NCI-H2227 (cell line): ENCODE measurements around the gene NTN4.
"Not testable (repeated sequence)": the region's sequence is repeated elsewhere in the genome, so short reads cannot be mapped to it uniquely, and the experiment has no call there.

Source experiments
- DNase-seq: peaks from one replicate; lab custom pipeline; 2025; ENCODE audit not compliant: unreplicated experiment; lab: John Stamatoyannopoulos, UW

Gene NTN4

DNA sequence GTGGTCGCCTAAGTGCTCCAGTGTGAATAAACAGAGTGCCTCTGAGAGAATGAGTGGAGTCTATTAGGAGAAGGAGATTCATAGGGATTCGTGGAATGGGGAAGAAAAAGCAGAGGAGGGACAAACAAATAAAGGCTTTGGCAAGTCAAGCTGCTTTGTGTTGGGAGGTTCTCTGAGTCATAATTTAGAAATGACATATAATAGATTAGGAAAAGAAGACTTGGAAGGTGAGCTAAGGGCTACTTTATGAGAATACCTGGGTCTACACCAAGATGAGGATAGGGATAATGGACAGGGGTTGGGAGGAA, 6.4 kb upstream of the NTN4 start:
- no peak for DNase-seq

DNA sequence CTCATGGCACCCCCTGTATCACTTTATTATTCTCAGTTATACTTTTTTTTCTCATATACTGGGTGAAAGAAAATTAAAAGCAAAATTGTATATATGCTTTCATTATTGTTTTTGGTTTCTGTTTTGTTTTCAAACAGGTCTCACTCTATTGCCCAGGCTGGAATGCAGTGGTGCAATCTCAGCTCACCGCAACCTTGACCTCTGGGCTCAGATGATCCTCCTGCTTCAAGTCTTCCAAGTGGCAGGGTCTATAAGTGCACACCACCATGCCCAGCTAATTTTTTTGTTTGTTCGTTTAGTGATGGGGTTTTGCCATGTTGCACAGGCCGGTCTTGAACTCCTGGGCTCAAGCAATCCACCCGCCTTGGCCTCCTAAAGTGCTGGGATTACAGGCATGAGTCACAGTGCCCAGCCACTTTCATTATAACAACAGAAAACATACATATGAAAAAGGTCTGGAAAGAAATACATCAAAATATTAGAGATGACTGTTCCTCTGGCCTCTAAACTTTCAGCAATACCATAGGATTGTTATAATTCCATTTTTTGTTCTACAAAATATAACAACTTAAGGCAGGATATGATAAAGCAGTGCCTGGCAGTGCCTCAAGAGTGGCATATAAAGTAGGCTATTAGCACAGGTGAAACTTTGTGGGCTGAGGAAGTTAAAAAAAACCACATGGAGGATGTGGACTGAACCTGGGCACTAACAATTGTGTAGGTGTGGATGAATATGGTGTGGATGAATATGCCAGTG, 5.8 kb upstream of the NTN4 start:
- DNase-seq = no peak

DNA sequence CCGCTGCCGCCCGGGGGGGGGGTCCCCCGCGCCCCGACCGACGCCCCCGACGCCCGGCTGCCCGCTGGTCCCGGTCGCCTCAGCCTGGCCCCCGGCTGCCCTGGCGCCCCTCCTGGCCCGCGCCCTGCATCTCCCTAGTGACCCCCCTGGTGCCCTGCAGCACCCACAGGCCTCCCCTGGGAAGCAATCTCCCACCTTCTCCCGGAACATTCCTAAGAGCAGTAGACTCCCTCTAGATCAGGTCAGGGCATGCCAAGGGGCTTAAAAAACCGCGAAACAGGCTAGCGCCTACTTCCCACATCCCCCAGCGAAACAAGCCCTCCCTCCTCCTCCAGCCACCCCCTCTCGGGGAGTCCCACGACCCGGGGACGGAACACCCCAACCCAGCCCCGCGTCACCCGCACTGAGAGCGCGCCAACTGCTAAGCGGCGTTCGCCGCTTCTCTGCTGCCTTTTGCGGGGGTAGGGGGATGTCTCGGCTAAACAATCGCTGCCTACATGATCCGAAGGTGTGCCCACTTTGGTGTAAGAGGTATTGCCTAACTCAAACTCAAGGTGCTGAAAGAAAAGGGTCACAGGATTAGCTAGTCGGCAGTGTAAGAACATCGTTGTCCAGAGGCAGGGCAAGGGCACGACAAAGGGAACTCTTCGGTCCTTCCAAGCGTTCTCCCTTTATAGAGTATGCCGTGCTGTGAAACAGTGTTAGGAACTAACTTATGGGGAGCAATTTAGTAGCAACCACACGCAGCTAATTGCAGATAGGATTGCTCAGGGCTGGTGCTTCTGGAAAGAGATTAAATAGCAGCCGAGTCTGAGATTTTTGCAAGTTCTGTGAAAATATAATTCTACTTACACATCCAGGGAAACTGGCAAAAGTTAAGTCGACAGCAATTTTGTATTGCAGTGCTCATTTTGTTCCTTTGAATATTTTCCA, 619 bp upstream of the NTN4 start:
- DNase-seq = peak; percentile 8

DNA sequence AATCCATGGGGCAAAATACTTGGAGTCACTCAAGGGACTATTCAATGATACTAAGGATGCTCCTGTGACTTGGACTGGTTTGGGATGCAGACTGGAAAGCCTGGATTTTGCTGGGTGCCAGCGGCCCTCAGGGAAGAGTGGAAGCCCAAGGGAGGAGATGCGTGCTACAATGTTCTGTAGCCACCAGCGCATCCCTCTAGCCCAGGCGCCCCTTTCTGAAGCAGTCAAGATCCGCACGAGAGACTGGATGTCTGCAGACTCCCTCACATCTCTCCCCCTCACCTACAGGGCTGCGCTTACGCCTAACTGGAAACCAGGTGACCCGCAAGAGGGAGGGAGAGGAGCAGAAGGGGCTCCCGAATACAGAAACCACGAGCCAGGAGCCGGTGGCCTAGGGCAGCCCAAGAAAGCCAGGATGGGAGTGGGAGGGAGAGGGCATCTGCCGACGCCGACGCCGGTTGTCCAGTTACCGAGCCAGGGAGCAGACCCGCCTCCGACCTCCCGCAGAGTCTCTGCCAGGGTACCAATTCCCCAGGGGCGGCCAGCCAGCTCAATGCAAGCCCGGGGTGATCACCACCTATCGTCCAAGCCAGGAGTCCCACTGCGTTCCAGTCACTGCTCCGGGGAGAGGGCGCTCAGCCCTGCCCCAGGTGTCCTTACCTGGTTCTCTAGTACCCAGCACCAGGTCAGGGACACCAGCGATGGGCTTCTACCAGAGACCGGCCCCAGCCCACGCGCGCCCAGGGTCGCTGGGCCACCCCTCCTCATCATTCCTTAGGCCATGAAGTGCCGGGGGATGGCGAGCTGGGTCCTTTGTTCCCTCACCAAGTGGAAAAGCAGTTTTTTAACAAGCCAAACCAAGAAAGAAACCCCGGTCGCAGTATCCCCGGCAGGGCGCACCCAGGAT, 1.2 kb downstream of the NTN4 start:
- DNase-seq = peak; percentile 15

DNA sequence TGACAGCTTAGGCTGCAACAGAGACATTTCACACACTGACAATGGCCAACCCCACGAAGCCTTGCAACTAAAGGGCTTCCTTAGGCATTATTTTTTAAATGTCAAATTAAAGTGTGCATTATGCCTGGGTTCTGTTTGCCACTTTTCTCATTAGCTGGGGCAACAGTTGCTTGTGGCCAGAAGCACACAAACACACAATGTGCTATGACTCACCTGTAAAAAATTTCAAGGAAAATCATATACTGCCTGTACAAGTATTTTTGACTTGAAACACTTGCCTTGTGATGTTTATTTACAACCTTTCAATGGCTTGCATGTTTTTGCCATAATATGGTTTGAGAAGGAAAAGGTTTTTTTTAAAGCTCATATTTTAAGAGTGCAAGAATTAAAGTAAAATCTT, 1.9 kb downstream of the NTN4 start:
- no peak for DNase-seq

DNA sequence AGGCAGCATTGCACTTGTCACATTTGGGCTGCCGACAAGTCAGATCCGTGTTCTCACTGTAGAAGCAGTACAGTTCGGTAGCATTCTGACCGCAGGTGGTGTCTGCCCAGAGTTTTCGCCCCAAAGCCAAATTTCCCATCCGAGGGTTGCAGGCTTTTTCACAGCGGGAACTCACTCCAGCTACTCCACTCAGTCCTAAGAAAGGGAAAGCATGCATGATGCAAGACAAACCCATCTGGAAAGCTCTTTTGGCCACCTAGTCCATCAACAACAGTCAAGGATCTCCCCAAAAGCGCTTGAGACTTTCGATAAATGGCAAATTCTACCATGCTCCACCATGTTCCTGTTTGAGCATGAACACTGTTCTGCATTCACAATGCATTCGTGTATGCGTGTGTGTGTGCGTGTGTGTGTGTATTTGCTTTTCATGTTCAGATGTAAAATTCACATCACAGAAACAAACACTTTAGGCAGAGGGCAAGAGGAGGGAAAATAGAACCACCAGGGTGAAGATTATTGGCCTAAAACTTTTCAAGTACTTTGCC, 3.2 kb downstream of the NTN4 start:
- no peak for DNase-seq

DNA sequence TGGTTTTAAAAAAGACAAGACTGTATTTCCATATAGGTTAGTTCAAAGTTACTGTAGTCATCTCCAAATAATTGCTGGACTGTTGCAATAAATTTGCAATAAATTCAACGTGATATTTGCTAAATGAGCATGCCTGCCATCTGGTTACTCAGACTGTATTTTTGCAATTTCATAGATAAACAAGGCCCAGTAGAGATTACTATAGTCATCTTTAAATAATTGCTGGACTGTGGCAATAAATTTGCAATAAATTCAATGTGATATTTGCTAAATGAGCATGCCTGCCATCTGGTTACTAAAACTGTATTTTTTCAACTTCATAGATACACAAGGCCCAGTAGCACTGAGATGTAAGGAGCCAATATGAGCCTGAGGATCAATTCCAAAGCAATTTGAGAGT, 5.6 kb downstream of the NTN4 start:
- DNase-seq = no peak

DNA sequence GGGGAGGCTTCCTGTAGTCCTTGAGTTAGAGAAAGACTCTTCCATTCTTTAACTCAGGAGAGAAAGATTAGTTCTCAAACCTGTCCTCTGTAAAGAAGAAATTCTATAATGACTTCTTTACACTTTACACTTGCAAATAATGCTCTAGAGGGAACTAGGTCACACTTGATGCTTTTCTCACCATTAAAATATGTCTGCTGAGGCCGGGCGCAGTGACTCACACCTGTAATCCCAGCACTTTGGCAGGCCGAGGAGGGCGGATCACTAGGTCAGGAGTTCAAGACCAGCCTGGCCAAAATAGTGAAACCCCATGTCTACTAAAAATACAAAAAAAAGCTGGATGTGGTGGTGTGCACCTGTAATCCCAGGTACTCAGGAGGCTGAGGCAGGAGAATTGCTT, 6.3 kb downstream of the NTN4 start:
- DNase-seq = no peak

DNA sequence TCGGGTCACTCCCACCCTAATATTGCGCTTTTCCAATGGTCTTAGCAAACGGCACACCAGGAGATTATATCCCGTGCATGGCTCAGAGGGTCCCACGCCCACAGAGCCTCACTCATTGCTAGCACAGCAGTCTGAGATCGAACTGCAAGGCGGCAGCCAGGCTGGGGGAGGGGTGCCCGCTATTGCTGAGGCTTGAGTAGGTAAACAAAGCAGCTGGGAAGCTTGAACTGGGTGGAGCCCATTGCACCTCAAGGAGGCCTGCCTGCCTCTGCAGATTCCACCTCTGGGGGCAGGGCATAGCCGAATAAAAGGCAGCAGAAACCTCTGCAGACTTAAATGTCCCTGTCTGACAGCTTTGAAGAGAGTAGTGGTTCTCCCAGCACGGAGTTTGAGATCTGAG, 15.1 kb downstream of the NTN4 start:
- DNase-seq = not testable (repeated sequence)

DNA sequence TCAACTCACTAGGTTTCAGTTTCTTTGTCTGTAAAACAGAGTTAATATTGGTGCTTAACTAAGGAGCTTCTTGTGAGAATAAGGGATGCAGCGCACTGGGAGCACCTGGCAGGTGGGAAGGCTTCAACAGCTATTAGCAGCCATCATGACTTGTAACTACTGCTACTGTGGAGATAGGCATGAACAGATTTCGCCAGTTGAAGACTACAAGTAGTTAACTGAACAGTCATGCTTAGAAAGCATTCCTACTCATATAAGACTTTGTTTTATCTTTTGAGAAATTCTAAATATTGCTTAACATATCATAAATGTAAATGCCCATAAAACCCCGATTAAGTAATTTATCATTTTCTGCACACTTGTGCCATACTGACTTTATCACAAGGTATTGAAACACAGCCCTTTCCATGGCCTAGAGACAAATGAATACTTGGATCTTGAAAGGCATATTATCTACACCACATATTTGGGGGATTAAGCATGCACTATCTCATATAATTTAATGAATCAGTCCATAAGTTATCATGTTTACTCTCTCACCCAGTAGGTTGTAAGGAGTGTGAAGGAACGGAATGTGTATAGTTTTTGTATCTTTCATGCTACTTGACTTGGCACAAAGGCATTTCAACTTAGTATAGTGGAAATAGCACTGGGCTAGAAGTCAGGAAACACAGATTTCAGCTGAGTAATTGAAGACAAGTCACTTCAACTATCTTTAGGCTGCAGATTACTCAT, 16.1 kb downstream of the NTN4 start:
- DNase-seq = no peak

DNA sequence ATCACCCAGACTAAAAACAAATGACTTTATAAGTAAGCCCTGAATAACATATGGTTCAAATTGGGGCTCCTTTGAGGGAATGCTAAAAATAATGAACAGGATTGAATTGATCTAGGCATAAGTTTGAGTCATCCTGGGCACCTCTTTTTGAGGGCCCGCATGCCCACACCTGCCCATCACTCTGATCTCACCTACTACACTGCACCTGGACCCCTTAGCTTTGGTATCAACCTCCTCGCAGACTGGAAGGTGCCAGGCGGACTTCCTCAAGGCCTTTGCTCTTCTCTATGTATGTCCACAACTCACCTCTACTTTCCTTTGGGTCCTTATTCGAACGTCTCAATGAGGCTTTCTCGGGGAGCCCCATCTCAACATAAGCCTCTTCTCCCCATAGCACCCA, 17.2 kb downstream of the NTN4 start:
- DNase-seq = no peak

DNA sequence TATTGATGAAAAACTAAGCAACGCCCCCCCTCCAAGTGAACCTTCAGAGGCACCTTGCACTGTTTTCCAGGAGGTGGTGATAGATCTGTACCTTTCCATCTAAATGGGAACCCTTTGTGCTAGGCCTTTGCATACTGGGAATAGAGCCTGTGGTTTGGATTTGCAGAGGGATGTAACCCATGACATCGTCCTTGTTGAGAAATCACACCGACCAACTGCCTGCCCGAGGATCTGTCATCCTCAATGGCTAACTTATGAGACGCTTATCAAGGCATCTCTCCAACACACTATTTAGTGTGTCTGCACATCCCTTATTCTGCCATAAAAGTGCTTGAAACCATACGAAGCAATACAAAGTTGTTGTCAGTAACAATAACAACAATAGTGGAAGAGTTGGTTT, 22.9 kb downstream of the NTN4 start:
- no peak for DNase-seq

DNA sequence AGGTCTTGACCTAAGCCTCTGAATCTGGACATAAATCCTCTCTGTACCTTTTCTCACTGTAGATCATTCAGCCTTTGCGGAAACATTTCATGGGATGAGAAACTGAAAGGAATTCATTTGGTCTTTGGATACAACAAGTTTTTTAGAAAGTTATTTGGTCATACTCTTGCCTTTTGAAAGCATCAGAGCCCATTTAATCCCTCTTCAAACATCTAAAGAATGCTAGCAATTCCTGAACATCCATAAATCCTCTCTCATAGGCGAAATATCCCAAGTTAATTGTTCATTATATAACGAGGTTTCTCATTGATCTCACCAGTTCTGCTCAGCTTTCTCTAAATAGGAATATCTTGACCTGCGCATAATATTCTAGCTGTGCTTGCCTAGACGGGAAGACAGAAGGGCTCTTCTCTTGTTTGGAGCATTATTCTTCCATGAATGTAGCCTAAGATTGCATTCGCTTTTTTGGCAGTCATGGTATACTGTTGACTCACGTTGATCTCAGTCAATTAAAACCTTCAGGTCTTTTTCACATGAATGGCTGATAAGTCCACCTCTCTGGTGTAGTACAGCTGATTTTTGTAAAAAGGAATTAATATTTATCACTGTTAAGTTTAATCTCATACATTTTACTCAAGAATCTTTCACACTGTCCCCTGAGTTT, 24.1 kb downstream of the NTN4 start:
- DNase-seq = no peak

DNA sequence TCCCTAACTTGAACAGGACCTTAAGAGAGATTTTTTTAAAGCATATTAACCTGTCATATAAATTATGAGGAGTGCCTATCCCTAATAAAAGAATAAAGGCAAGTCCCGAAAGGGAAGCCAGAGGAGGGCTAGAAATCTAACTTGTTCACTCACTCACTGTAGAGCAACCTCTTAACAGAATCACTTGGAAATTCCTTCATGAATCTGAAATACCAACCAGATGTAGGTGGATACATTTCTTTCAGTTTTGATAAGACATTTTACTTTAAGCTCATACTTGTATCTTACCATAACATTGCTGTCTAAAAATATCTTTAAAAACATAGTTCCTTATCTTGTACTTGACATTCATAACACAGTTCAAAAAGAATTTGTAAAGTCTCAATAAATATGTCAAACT, 25.7 kb downstream of the NTN4 start:
- DNase-seq = no peak

DNA sequence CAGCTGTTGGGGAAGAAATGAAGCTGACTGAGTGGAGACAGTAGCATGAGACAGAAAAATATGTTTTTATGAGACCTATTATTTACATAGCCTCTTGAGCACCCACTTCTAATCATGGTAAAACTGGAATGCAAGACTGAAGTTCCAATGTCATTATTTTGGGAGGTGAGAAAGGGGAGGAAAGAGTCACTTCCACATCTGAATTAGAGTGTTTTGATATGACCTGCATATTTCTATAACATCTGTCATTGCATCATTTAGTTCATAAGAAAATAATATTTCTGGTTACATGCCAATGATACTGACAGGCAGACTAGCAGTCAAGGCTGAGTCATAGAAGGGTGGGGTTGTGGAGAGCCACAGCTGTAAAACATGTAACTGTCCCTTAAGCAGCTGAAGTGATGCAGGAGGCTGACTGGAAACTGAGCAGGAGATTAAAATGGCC, 26.7 kb downstream of the NTN4 start:
- no peak for DNase-seq

DNA sequence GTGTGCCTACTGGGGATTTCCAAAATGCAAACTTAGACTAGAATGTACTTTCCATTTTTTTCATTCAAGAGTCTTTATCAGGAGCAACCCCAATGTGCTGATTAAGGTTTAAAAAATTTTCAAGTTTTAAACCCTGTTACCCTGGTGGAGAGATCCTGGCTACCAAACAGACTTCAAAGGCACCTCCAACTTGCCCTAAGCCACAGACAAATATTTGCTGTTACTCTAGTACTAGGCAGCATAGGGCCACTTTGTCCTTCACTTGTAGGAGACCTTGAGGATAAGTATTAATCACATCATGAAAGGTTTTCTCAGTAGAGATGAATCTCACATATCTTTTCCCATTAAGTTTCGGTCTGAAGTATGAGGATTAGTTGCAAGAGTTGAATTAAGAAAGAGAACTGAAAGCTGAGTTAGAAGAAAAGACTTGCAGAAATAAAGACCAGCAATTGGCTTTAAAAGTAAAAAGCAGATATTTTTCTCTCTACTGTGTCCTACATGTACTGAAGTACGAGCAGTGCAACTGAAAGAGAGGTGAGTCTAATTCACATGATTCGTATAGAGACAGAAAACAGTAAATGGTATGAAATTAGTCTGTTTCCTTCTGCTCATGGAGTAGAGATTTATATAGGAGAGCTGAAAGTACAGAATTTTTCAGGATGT, 28.3 kb downstream of the NTN4 start:
- DNase-seq = no peak

DNA sequence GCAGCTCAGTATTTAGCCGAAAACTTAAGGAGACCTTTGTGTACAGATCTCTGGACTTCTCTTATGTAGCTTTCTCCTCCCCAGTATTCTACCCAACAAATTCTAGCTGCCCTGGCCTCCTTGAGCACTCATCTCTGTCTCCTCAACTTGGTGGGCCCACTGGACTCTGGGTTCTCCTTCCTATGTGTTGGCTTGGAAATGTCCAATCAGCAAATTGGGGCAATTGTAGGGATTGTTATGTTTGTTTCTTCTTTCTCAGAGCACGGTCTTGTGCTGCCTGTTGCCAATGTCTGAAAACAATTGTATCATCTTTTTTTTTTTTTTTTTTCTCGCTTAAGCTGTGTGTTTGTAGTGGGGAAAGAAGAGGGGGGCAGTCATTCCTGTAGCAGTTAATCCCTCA, 30.2 kb downstream of the NTN4 start:
- no peak for DNase-seq

DNA sequence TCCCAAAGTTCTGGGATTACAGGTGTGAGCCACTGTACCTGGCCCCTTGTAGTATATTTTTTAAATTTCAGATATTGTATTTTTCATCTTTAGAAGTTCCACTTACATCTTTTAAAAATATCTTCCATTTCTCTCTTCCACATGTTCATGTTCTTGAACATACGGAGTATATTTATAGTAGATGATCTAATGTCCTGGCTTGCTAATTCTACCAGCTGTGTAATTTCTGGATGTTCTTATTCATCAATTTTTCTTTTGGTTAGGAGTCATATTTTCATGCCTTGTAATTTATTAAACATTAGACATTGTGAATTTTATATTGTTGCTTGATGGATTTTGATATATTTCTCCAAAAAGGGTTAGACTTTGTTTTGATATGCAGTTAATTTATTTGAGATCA, 30.8 kb downstream of the NTN4 start:
- DNase-seq = no peak

DNA sequence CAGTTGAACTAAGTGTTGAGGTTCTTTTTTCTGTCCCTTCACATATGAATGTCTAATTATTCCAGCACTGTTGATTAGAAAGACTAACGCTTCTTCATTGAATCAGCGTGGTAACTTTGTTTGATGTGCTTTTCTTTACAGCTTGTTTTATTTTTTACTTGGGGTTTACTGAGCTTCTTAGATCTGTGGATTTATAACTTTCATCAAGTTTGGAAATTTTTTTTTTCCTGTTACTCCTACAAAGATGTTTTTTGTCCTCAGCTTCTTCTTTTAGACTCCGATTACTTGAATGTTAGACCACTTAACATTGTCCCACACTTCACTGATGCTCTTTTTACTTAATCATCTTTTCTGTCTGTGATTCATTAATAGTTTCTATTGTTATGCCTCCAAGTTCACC, 31.5 kb downstream of the NTN4 start:
- no peak for DNase-seq
